RPMI7951 (cell line): ENCODE measurements around the gene SLC30A4. TPM values are rescaled to one million over a fixed set of nuclear protein-coding genes. Genes with fewer than 3 reads are reported as not detected.
A peak's percentile ranks its signal among the peaks of the same experiment; 100 is the strongest.

Experiments
- DNase-seq: peaks from one replicate; pipeline ENCODE4 v3.0.0-alpha.2; 2012; ENCODE audit warnings: low read depth
- total RNA-seq: library from RNA; depleted of rRNA; stranded (reverse); fragments of >200 nt; shearing (Covaris generic); gene quantifications from 2 replicates; pipeline ENCODE4 v1.2.3, GENCODE V29; 2014; rRNA removed

SLC30A4 gene
- total RNA-seq = 5.9 and 6.5 TPM in 2 replicates

GRCh38 chr15:45522328-45523165 is at the start of gene SLC30A4:
SLC30A4 (minus strand) TSS chr15:45522755; CDS start chr15:45522354, 401 bp downstream.
- peak; percentile 76 for DNase-seq

- DNase-seq = no peak
Observed at GRCh38 chr15:45555934-45556608, 33.5 kb upstream of the SLC30A4 start.

GRCh38 chr15:45551676-45552075 is 29.1 kb upstream of the SLC30A4 start:
- DNase-seq = no peak

GRCh38 chr15:45550436-45550835 is 27.9 kb upstream of the SLC30A4 start:
- peak; percentile 8 for DNase-seq

- DNase-seq = peak; percentile 33
Observed at GRCh38 chr15:45549541-45550220, 27.1 kb upstream of the SLC30A4 start.

GRCh38 chr15:45548753-45549520 is 26.4 kb upstream of the SLC30A4 start:
- no peak for DNase-seq

- DNase-seq = no peak
Observed at GRCh38 chr15:45546789-45547188, 24.2 kb upstream of the SLC30A4 start.

GRCh38 chr15:45544266-45545023 is 21.9 kb upstream of the SLC30A4 start:
- DNase-seq = no peak

GRCh38 chr15:45543051-45543450 is 20.5 kb upstream of the SLC30A4 start:
- no peak for DNase-seq

- no peak for DNase-seq
Observed at GRCh38 chr15:45540531-45540930, 18.0 kb upstream of the SLC30A4 start.

GRCh38 chr15:45539680-45540079 is 17.1 kb upstream of the SLC30A4 start:
- DNase-seq = no peak

GRCh38 chr15:45536934-45537333 is 14.4 kb upstream of the SLC30A4 start:
- no peak for DNase-seq

- DNase-seq = no peak
Observed at GRCh38 chr15:45535486-45536042, 13.0 kb upstream of the SLC30A4 start.

GRCh38 chr15:45534821-45535220 is 12.3 kb upstream of the SLC30A4 start:
- no peak for DNase-seq

GRCh38 chr15:45532892-45533291 is 10.3 kb upstream of the SLC30A4 start:
- peak; percentile 17 for DNase-seq

- no peak for DNase-seq
Observed at GRCh38 chr15:45529613-45530012, 7.1 kb upstream of the SLC30A4 start.

GRCh38 chr15:45527086-45527485 is 4.5 kb upstream of the SLC30A4 start:
- DNase-seq = no peak

GRCh38 chr15:45523166-45523460 is 558 bp upstream of the SLC30A4 start:
- no peak for DNase-seq

GRCh38 chr15:45521596-45522327 is 793 bp downstream of the SLC30A4 start:
- peak; percentile 5 for DNase-seq

- no peak for DNase-seq
Observed at GRCh38 chr15:45510758-45511280, 11.7 kb downstream of the SLC30A4 start.
